IPS-18c (cell line): Measurements from ENCODE around the gene SIX5.
A peak's percentile ranks its signal among the peaks of the same experiment; 100 is the strongest.
"Not testable (repeated sequence)": the region's sequence is repeated elsewhere in the genome, so short reads cannot be mapped to it uniquely, and the experiment has no call there.

Experiments
- H3K4me3 ChIP-seq: 2 replicates; pipeline ENCODE4 v1.7.0; 2013; ENCODE audit warnings: low read depth, mild to moderate bottlenecking, low read length, moderate library complexity; ENCODE audit not compliant: insufficient read depth
- H3K9me3 ChIP-seq: one replicate; pipeline ENCODE4 v1.6.1; 2013; ENCODE audit warnings: mild to moderate bottlenecking, low read length, moderate library complexity; ENCODE audit not compliant: control insufficient read depth, insufficient read depth

SIX5 gene

GRCh38 chr19:45768984-45769782 lies at the start of gene SIX5:
SIX5 (minus strand) TSS chr19:45769252; CDS start chr19:45768844, 408 bp downstream.
- H3K4me3 ChIP-seq: peak within 1 kb of the TSS; percentile 91
- H3K9me3 ChIP-seq: peaks cover 2% of the 10 kb centered on the region

- Histone ChIP-seq H3K9me3 (no peaks in the 10 kb centered on the region), H3K4me3 (no peak overlapping the region)
These were observed 48.8 kb upstream of the SIX5 start for GRCh38 chr19:45817725-45818301.

- H3K9me3 ChIP-seq: no peaks in the 10 kb centered on the region
- H3K4me3 ChIP-seq: peak overlapping the region; percentile 77
These were observed 48.1 kb upstream of the SIX5 start for GRCh38 chr19:45817010-45817724.

GRCh38 chr19:45816236-45817009 lies 47.4 kb upstream of the SIX5 start:
- Histone ChIP-seq H3K4me3 (peak overlapping the region; percentile 77), H3K9me3 (no peaks in the 10 kb centered on the region)

GRCh38 chr19:45815481-45816216 lies 46.6 kb upstream of the SIX5 start:
- Histone ChIP-seq H3K4me3 (peak overlapping the region; percentile 77), H3K9me3 (no peaks in the 10 kb centered on the region)

- Histone ChIP-seq H3K4me3 (peak within 1 kb of the TSS; percentile 77), H3K9me3 (no peaks in the 10 kb centered on the region)
These were observed 45.9 kb upstream of the SIX5 start, which contains the start of gene RSPH6A for GRCh38 chr19:45814851-45815480. RSPH6A (minus strand) TSS chr19:45815308; CDS start chr19:45815176, 132 bp downstream.

- Histone ChIP-seq H3K9me3 (no peaks in the 10 kb centered on the region), H3K4me3 (peak overlapping the region; percentile 77; the same call in 1 of the 2 replicates)
These were observed 45.2 kb upstream of the SIX5 start for GRCh38 chr19:45814166-45814780.

- H3K9me3 ChIP-seq: no peaks in the 10 kb centered on the region
- H3K4me3 ChIP-seq: no peak overlapping the region
These were observed 43.2 kb upstream of the SIX5 start for GRCh38 chr19:45812297-45812696.

- Histone ChIP-seq H3K4me3 (no peak overlapping the region), H3K9me3 (no peaks in the 10 kb centered on the region)
These were observed 40.6 kb upstream of the SIX5 start for GRCh38 chr19:45809643-45810159.

- Histone ChIP-seq H3K4me3 (no peak overlapping the region), H3K9me3 (no peaks in the 10 kb centered on the region)
These were observed 36.7 kb upstream of the SIX5 start for GRCh38 chr19:45805719-45806118.

- Histone ChIP-seq H3K9me3 (no peaks in the 10 kb centered on the region), H3K4me3 (no peak overlapping the region)
These were observed 35.8 kb upstream of the SIX5 start for GRCh38 chr19:45804959-45805230.

GRCh38 chr19:45804140-45804958 lies 35.3 kb upstream of the SIX5 start:
- H3K4me3 ChIP-seq: no peak overlapping the region
- no peaks in the 10 kb centered on the region for H3K9me3 ChIP-seq

GRCh38 chr19:45801603-45802175 lies 32.6 kb upstream of the SIX5 start:
- Histone ChIP-seq H3K4me3 (no peak overlapping the region), H3K9me3 (no peaks in the 10 kb centered on the region)

GRCh38 chr19:45800070-45800553 lies 31.1 kb upstream of the SIX5 start:
- no peak overlapping the region for H3K4me3 ChIP-seq
- H3K9me3 ChIP-seq: no peaks in the 10 kb centered on the region

GRCh38 chr19:45799541-45799940 lies 30.5 kb upstream of the SIX5 start:
- H3K9me3 ChIP-seq, H3K4me3 ChIP-seq: not testable (repeated sequence)
